ENCODE data around the gene ZNF660.

ZNF660 gene

DNA sequence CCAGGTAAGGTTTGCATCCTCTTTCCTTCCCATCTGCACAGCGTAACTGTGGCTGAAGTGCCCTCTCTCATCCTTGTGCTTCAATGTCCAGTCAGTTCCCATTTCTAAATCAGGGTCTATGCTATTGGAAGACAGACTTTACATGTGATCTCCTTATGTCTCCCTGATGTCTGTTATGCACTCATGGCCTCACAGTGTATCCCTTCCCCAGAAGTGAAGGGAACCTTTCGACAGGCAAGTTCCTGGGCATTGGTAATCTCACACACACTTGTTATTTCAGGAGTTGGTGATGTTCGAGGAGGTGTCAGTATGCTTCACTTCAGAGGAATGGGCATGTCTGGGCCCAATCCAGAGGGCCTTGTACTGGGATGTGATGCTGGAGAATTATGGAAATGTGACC is 47.4 kb downstream of the ZNF660 start:
- DNase-seq (ENCODE audit: low spot score): no peak

DNA sequence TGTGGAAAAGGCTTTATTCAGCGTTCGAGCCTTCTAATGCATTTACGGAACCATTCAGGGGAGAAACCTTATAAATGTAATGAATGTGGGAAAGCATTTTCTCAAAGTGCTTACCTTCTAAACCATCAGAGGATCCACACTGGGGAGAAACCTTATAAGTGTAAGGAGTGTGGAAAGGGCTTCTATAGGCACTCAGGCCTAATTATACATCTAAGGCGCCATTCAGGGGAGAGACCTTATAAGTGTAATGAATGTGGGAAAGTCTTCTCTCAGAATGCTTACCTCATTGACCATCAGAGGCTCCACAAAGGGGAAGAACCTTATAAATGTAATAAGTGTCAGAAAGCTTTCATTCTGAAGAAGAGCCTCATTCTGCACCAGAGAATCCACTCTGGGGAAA is 57.6 kb downstream of the ZNF660 start:
- DNase-seq (ENCODE audit: low spot score): no peak

DNA sequence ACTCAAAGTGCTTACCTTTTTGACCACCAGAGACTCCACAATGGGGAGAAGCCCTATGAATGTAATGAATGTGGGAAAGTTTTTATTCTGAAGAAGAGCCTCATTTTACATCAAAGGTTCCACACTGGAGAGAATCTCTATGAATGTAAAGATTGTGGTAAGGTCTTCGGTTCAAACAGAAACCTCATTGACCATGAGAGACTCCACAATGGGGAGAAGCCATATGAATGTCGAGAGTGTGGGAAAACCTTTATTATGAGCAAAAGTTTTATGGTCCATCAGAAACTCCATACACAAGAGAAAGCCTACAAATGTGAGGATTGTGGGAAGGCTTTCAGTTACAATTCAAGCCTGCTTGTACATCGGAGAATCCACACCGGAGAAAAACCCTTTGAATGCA is 58.3 kb downstream of the ZNF660 start:
- DNase-seq (ENCODE audit: low spot score): no peak

DNA sequence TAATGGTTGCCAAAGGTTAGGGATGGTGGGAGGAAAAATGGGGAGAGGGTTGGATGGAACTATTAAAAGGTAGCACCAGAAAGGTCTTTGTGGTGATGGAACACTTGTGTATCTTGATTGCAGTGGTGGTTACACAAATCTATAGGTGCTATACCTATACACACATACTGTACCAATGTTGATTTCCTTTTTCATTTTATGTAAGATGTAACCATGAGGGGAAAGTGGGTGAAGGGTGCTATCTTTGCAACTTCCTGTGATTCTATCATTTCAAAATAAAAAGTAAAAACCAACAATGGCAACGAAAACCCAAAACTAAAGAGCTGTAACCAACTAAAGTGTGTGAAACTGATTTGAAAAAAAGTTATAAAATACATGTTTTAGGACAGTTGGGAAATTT is 63.0 kb downstream of the ZNF660 start:
- DNase-seq (ENCODE audit: low spot score): no peak

DNA sequence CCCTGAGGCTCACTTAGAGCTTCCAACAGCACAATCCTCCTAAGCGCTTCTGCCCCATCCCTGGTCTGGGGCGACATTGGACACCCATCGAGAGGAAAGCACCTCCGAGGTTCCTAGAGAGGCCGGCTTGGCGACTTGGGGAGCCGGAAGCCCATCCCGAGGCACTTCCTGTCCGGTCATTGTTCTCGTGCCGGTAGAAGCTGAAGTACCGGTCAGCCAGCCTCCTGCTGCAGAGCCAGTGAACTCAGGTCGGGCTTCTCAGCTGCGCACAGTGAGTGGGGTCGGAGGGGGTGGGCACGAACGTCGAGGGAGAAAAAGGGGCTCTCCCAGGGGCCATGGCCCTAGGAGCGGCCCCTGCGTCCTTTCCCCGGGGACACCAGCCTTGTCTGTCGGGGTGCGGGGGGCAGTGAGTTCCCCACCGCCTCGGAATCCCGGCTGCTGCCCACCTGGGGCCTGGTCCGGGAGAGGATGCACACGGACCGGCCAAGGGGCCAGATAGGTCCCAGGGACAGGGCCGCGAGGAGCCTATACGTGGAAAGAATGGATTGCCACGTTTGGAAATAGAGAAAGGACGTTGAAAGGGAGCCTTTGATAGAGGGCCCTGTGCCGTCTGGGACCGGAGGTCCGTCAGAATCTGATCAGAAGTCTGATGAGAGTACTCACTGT is 63.9 kb downstream of the ZNF660 start, which contains the start of gene ZNF35:
ZNF35 (plus strand) TSS at position 169 of the 666 bp plus-strand sequence. CDS start 2,336 bp downstream, outside the sequence.
- peak; percentile 93 for DNase-seq (ENCODE audit: low spot score)
